KMS-11 (cell line): ENCODE measurements around the gene VSTM2B.

Source experiments
- H2AFZ ChIP-seq: fragments of 200-600 bp; sonication (generic); 2 replicates; pipeline ENCODE4 v1.6.1; 2016; ENCODE audit warnings: antibody characterized with exemption, mixed run types, low read depth
- H3K27ac ChIP-seq: fragments of 200-600 bp; sonication (generic); 2 replicates; pipeline ENCODE4 v1.6.1; 2016; ENCODE audit warnings: mild to moderate bottlenecking, mixed run types
- H3K27me3 ChIP-seq: fragments of 200-600 bp; sonication (generic); 2 replicates; pipeline ENCODE4 v1.6.1; 2017; ENCODE audit warnings: mild to moderate bottlenecking, low read depth, mixed run types, moderate library complexity; ENCODE audit not compliant: insufficient read depth
- H3K36me3 ChIP-seq: fragments of 200-600 bp; sonication (generic); 2 replicates; pipeline ENCODE4 v1.6.1; 2017; ENCODE audit warnings: mild to moderate bottlenecking, mixed run types; ENCODE audit not compliant: insufficient read depth
- H3K4me1 ChIP-seq: fragments of 200-600 bp; sonication (generic); 2 replicates; pipeline ENCODE4 v1.6.1; 2016; ENCODE audit warnings: mild to moderate bottlenecking, low read depth, mixed run types; ENCODE audit not compliant: poor library complexity, severe bottlenecking
- H3K4me2 ChIP-seq: fragments of 200-600 bp; sonication (generic); 2 replicates; pipeline ENCODE4 v1.7.0; 2016; ENCODE audit warnings: mild to moderate bottlenecking, mixed run types
- H3K4me3 ChIP-seq: fragments of 200-600 bp; sonication (generic); IDR thresholded peaks from 2 replicates; pipeline ENCODE4 v1.6.1; 2017; ENCODE audit warnings: low read depth, low read length, mixed read lengths; ENCODE audit not compliant: insufficient read depth
- H3K79me2 ChIP-seq: fragments of 200-600 bp; sonication (generic); 2 replicates; pipeline ENCODE4 v1.6.1; 2016; ENCODE audit warnings: low read depth, mixed run types; ENCODE audit not compliant: insufficient read depth
- H3K9ac ChIP-seq: fragments of 200-600 bp; sonication (generic); 2 replicates; pipeline ENCODE4 v1.6.1; 2016; ENCODE audit warnings: mild to moderate bottlenecking, mixed run types
- H4K20me1 ChIP-seq: fragments of 200-600 bp; sonication (generic); 2 replicates; pipeline ENCODE4 v1.6.1; 2016; ENCODE audit warnings: mild to moderate bottlenecking, mixed run types; ENCODE audit not compliant: insufficient read depth
- TF ChIP-seq, protein P1 (sequence below): fragments of 200-600 bp; sonication (generic); conservative IDR thresholded peaks from 2 replicates; pipeline ENCODE4 v1.6.1; 2017; ENCODE audit warnings: low read depth, mild to moderate bottlenecking, antibody characterized with exemption, low read length, moderate library complexity, mixed read lengths

VSTM2B gene

GRCh38 chr19:29535214-29535831 is 9.5 kb downstream of the VSTM2B start:
- H3K4me2 ChIP-seq = no peak overlapping the region
- no peak overlapping the region for H3K4me3 ChIP-seq
- no peaks in the 10 kb centered on the region for H3K36me3 ChIP-seq
- no peak overlapping the region for H2AFZ ChIP-seq
- H4K20me1 ChIP-seq = no peaks in the 10 kb centered on the region
- 0 out of 2 replicates have a peak, but pooled peaks cover 4% of the 10 kb centered on the region for H3K27me3 ChIP-seq
- no peak overlapping the region for H3K9ac ChIP-seq
- no peaks in the 10 kb centered on the region for H3K79me2 ChIP-seq
- TF ChIP-seq, protein P1, sequence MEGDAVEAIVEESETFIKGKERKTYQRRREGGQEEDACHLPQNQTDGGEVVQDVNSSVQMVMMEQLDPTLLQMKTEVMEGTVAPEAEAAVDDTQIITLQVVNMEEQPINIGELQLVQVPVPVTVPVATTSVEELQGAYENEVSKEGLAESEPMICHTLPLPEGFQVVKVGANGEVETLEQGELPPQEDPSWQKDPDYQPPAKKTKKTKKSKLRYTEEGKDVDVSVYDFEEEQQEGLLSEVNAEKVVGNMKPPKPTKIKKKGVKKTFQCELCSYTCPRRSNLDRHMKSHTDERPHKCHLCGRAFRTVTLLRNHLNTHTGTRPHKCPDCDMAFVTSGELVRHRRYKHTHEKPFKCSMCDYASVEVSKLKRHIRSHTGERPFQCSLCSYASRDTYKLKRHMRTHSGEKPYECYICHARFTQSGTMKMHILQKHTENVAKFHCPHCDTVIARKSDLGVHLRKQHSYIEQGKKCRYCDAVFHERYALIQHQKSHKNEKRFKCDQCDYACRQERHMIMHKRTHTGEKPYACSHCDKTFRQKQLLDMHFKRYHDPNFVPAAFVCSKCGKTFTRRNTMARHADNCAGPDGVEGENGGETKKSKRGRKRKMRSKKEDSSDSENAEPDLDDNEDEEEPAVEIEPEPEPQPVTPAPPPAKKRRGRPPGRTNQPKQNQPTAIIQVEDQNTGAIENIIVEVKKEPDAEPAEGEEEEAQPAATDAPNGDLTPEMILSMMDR = no peak
- H3K4me1 ChIP-seq = no peaks in the 10 kb centered on the region
- no peak overlapping the region for H3K27ac ChIP-seq

- Histone ChIP-seq H3K4me3 (no peak overlapping the region), H3K27ac (no peak overlapping the region), H3K36me3 (no peaks in the 10 kb centered on the region), H3K9ac (no peak overlapping the region), H4K20me1 (no peaks in the 10 kb centered on the region), H3K4me1 (no peaks in the 10 kb centered on the region), H3K4me2 (no peak overlapping the region), H2AFZ (no peak overlapping the region), H3K27me3 (0 out of 2 replicates have a peak, but pooled peaks cover 4% of the 10 kb centered on the region), H3K79me2 (no peaks in the 10 kb centered on the region)
- TF ChIP-seq, protein P1 = no peak
Measured at GRCh38 chr19:29535984-29536508, 10.3 kb downstream of the VSTM2B start.

DNA sequence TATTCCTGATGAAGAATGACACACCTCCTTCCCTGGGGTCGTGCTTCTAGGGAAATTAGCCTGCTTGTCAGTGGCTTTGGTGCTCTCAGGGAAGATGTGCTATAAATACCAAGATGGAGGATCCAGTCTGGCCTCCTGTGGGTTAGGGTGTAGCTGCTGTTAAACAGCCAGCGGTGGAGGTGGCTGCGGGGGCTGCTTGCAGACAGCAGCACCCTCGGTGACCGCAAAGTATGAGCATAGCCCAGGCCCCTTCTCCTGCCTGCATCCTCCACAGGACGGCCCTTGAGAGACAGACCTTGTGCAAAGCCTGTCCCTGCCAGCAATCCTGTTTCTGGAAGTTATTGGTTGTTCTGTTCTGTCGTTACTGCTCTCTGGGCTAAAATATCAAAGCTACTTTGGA is 11.4 kb downstream of the VSTM2B start:
- H3K27ac ChIP-seq = no peak overlapping the region
- H2AFZ ChIP-seq = no peak overlapping the region
- TF ChIP-seq, protein P1 = no peak
- no peak overlapping the region for H3K4me3 ChIP-seq
- H3K4me1 ChIP-seq = no peaks in the 10 kb centered on the region
- no peak overlapping the region for H3K4me2 ChIP-seq
- no peaks in the 10 kb centered on the region for H4K20me1 ChIP-seq
- H3K9ac ChIP-seq = no peak overlapping the region
- no peaks in the 10 kb centered on the region for H3K79me2 ChIP-seq
- H3K27me3 ChIP-seq = 0 out of 2 replicates have a peak, but pooled peaks cover 4% of the 10 kb centered on the region
- H3K36me3 ChIP-seq = no peaks in the 10 kb centered on the region

DNA sequence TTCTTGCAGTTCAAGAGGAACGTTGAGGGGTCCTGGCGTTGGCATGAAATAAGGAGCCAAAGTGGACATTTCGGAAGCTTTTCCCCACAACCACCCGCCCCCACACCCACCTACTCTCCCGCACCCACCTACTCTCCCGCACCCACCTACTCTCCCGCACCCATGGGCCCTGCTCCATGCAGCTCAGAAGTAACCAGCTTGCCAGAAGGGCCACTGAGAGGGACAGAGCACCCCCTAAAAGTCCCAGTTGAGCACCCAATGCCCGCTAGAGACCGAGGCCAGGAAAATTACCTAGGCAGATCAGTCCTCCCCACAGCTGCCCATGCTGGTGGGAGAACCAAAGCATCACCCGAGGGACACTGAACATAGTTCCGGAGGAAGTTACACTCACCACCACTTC is 11.8 kb downstream of the VSTM2B start:
- no peak overlapping the region for H3K9ac ChIP-seq
- no peak overlapping the region for H2AFZ ChIP-seq
- no peaks in the 10 kb centered on the region for H3K79me2 ChIP-seq
- H3K36me3 ChIP-seq = no peaks in the 10 kb centered on the region
- no peak overlapping the region for H3K4me3 ChIP-seq
- no peak overlapping the region for H3K27ac ChIP-seq
- H3K4me1 ChIP-seq = no peaks in the 10 kb centered on the region
- TF ChIP-seq, protein P1 = no peak
- no peaks in the 10 kb centered on the region for H4K20me1 ChIP-seq
- H3K27me3 ChIP-seq = 0 out of 2 replicates have a peak, but pooled peaks cover 4% of the 10 kb centered on the region
- no peak overlapping the region for H3K4me2 ChIP-seq
